Vagina (tissue), 2 donors: Measurements from ENCODE around the gene KRTAP5-7.

ENCODE experiments used
- POLR2A ChIP-seq, 2 donors: fragments of 450-650 bp; IDR thresholded peaks; one replicate each; pipeline ENCODE4 v1.6.1; 2017; ENCODE audit warnings: antibody characterized with exemption in 2 of 2, mild to moderate bottlenecking in 2 of 2, moderate library complexity in 2 of 2
- POLR2AphosphoS5 ChIP-seq, 2 donors: sonication (generic); formaldehyde crosslinking; IDR thresholded peaks; one replicate each; pipeline ENCODE4 v1.9.0; 2017; ENCODE audit warnings: antibody characterized with exemption in 2 of 2, mild to moderate bottlenecking in 2 of 2, low read depth in 1 of 2; ENCODE audit not compliant: insufficient read depth in 1 of 2

DNA sequence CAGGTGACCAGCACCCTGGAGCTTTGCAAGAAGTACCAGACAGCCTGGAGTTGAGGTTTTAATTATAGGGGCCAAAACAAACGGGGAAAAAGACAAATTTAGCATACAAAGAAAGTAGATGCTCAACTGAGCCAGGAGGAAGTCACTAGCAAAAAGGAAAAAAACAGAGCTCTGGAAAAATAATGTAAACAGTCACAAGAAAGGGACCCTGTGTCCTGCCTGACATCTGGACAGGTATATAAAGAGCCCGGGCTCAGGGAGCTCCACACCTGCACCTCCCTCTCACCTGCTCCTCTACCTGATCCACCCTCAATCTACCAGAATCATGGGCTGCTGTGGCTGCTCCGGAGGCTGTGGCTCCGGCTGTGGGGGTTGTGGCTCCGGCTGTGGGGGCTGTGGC lies 38.2 kb downstream of the KRTAP5-7 start, which contains the start of gene KRTAP5-10:
- TF ChIP-seq POLR2A (IDR thresholded peaks at IDR 0.05) (no peak), POLR2AphosphoS5 (IDR thresholded peaks at IDR 0.05; ENCODE audit: insufficient read depth in 1 of 2, low read depth in 1 of 2) (no peak)
